GM21737 (cell line): ENCODE results near the gene C6.
"Not testable (repeated sequence)": the region's sequence is repeated elsewhere in the genome, so short reads cannot be mapped to it uniquely, and the experiment has no call there.

Experiments
- ATAC-seq: cut with Tn5 transposase; IDR thresholded peaks from one replicate; pipeline ENCODE4 v1.9.1; 2021; ENCODE audit warnings: mild to moderate bottlenecking, moderate library complexity; ENCODE audit not compliant: unreplicated experiment

The C6 gene

DNA sequence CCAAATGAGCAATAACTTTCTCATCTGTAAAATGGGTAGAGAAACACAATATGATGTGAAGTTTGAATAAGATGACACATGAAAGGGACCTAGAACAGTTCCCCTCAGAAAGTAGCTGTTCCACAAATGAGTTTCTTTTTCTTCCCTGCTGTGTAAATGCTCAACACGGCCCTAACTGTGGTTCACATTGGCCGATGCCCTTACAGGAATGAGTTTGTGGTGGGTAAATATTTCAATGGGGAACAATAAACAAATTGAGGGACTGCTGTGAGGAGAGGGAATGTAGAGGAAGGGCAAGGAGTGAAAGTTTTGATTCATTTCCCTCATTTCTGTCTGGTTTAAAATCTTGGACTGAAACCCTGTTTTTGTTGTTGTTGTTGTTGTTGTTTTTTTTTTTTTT is 12.8 kb downstream of the C6 start:
- no peak for ATAC-seq

DNA sequence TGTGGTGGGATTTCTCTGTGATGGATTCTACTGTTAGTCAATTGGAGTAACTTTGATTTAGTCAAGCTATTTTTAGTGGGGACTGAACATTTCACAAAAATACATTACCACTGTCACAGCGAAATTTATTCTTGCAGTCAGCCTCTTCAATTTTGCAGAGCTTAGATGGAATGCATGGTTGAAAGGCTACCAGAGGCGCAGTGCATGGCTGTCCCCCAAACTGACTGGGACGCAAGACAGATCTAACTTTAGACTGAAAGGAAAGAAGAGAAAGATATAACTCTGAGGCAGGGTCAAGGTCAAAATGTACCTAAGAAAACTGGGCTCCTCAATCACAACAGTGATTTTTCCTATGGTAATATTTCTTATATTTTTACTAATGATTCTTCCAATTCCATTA is 13.7 kb downstream of the C6 start:
- ATAC-seq = no peak

DNA sequence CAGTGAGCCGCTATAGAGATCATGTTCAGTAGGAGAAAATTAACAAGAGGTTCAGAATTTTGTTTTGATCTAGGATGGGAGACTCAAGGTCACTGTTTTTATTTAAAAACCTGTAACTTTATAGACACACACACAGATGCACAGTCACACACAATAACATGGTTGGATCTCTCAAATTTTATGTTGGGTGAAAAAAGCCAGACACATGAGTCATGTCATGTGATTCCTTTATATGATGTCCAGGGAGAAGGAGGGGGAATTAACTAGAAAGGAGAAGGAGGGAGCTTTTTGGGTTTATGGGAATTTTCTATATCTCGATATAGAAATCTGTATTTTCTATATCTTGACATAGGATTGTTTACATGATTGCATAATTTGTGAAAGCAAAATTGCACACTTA is 17.1 kb downstream of the C6 start:
- ATAC-seq = no peak

DNA sequence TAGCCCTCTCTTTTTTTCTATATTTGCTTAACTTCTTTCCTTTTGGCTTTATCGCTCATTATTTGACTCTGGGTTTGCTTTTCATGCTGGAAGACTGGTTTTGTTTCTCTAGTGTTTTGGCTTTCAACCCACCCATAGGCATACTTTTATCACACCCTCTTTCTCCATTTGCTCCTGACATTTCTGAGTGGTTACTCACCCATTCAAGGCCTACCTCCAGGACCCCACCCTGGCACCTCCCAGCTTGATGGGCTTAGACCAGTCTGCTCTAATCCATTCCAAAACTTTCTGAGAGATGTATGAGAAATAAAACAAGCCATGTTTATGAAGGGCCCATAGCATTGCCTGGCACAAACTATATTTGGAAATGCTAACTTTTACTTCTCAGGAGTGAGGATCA is 18.1 kb downstream of the C6 start:
- ATAC-seq = no peak

DNA sequence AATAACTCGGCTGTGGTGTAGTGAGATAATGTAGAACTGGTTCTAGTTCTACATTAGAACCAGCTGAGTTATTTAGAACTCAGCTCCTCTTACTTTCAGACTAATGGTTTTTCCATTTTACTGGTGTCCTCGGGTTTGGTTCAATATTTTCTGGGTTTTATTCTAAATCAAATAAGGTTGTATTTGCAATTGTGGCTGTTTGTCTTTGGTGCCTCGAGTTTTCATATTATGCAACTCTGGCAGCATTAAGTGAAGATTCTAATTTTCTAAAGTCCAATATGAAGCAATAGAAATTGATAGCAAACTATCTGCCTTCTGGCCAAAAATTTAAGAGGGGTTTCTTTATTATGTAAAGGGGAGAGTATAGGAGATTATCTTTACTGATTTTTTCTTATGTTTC is 19.0 kb downstream of the C6 start:
- no peak for ATAC-seq

DNA sequence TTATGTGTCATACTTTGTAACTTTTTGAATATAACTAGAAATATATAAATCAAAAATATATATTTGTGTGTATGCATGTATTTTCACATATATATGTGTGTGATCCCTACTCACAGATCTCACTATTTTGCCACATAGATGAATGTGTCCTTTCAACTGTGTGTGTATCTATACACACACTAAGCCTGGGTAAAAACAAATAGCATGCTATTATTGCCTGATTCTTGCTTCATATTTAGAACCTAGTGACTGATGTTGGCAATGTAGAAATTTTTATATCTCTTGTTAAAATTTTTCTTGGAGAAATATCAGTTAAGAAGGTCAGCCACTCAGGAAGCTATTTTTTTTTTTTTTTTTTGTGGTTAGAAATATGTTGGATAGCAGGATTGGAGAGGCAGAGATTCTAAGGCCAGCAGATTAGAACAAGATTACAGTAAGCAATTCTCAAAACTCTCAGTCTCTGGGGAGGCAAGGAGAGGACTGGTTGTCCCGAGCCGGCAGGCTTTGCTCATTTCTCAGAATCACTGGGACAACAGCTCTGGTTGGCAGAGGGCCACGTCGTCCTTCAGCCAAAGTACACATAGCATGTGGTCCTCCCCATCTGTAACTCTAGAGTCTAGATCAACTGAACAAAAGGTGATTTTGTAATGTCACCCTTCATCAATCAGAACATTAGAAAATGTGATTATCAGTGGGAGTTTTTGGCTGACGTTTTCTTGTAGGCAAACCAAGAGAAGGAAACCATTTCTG is 19.7 kb downstream of the C6 start:
- ATAC-seq = no peak

DNA sequence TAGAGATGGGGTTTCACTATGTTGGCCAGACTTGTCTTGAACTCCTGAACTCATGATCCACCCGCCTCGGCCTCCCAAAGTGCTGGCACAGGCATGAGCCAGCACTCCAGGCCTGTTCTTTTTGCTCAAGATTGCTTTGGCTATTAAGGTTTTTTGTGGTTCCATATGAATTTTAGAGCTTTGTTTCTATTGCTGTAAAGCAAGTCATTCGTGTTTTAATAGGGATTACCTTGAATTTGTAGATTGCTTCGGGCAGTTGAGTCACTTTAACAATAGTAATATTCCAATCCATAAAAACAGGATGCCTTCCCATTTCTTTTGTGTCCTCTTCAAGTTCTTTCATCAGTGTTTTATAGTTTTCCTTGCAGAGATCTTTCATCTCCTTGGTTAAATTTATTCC is 22.1 kb downstream of the C6 start:
- no peak for ATAC-seq

DNA sequence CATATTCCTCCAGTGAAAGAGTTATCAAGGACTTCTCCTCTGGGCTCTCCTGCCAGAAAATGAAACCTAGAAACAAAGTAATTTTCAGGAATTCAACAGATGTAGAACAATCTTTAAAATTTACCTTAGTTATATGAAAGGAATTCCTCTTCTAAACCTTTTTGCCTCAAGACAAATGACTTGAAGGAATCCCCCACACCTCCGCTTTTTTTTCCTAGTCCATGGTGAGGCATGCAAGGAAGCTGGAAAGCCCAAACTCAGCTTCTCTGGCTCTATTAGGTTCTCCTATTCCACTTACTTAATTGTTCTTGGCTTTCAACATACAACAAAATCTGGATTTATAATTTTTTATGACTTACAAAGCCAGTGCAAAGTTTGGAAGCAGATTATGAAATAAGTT is 27.2 kb downstream of the C6 start:
- ATAC-seq = no peak

DNA sequence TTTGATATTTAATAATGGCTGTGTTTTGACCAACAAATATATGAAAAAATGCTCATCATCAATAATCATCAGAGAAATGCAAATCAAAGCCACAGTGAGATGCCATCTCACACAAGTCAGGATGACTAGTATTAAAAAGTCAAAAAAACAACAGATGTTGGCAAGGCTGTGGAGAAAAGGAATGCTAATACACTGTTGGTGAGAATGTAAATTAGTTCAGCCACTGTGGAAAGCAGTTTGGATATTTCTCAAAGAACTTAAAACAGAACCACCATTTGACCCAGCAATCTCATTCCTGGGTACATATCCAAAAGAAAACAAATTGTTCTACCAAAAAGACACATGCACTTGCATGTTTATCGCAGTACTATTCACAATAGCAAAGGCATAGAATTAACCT is 30.0 kb downstream of the C6 start:
- not testable (repeated sequence) for ATAC-seq

DNA sequence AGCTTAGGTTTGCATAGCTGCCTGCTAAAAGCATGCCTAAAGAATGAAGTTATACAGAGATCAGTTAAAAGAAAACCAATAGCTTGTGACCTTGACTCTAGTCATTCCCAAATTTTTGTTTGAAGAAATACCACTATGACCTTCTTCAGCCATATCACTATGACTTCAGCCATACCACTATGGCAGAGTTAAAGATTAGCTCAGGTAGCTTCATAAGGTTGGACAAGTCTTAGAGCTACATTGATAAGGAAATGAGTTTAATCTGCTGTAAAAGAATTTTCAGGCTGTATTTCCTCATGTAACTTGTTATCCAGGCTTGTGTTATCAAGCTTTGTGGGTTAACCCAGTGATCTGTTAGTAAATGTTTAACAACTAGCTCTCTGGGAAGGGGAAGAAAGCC is 30.7 kb downstream of the C6 start:
- ATAC-seq = no peak

DNA sequence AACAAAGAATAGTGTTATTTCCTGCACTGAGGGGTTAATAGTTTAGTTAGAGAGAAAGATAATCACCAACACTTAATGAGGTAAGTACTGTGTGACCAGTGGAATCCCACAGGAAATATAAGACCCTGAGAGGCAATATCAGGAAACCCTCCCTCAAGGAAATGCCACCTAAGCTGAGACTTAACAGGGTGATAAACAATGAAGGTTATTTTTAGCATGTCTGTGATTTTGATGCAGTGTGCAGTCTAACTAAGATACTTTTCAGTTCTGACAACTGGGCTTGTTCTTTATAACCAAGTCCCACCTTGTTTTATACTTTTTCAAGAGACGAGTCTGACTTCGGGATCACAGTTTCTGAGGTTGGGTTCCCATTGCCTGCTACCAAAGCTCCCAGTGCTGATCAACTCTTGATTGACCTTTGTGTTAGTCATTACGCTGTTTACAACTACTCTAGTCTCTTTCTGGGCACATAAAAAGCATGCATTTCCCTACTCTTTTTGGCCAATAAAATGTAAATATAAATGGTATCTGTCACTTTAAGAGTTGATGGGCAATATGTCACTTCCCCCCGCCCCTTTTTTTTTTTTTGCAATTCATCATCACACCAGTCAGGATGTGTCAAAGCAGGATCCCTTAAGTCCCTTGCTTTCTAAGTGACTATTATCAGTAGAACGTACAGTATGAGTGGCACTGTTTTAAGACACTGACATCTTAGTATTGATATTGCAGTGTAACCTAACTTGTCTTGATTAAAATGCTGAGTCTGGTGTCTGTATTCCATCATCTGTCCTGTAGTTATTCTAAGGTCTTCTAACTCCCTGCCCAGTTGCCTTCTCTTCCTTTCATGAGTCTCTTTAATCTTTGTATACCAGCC is 31.4 kb downstream of the C6 start:
- ATAC-seq = no peak

DNA sequence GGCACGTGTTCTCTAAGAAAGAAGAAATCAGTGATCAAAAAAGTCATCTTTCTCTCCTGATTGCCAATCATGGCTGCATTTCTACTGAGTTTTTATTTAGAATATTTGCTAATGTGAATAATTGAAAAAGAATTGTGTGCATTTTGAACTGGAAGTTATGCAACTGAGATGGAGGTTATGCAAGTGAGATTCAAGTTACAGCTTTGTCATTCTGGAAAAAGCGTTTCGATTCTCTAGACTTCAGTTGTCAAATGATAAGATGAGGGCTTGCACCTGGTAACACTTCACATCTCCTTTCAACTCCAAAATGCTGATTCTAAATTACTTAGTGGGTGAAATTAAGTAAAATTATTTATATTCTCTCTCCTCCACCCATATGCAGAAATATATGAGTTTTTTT is 36.4 kb downstream of the C6 start:
- no peak for ATAC-seq

DNA sequence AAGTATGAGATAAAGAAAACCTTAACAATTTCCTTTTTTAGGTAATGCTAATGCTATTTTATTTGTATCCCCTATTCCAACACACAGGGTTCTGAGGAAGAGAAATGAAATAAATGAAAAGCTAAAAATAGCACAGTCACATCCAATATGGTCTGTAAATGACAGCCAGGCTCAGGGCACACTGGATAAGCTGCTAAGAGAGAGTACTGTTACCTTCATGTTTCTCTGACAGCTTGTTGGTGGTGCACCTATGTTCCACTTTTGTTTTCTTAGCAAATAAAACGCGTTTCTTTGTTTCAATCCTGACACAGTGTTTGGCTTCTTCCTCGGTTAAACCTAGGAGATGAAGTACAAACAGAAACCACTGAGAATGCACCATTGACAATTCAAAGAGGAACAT is 41.3 kb downstream of the C6 start:
- no peak for ATAC-seq

DNA sequence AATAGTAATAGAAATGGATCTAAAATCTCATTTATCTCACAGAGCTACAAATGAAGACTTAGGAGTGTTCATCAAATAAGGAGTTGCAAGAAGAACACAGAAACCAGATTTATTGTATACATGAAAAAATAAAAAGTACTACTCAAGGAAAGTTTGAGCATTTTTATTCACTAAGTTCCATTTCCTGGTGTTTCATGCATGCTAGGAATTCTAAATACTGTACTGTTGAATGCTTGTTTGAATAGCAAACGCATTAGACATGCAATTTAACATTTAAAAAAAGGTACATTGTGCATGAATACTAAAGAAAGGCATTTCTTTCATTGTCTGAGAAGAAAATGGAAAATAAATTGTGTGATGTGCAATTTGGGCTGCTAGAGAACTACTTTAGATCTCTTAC is 52.1 kb downstream of the C6 start:
- no peak for ATAC-seq

DNA sequence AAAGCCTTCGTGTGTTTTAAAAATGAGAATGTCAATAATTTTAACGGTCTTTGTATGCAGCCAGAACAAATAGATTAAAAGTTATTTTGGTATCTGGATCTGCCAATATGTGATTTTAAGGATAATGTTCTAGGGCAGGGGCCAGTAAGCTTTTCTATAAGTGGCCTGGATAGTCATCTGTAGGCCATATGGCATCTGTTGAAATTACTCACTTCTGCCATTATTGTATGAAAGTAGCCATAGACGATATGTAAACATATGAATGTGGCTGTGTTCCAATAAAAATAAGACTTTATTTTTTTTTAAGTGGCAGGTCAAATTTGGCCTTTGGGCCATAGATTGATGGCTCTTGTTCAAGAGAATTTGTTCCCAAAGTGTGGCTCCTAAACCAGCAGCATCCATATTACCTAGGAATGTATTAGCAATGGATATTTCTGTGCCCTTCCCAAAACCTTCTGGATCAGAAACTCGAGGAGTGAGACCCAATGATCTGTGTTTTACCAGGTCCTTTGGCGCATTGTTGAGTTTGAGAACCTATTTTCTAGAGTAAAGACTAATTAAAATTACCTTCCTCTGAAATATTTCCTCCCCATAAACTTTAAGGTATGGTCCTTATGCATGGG is 55.9 kb downstream of the C6 start:
- no peak for ATAC-seq

DNA sequence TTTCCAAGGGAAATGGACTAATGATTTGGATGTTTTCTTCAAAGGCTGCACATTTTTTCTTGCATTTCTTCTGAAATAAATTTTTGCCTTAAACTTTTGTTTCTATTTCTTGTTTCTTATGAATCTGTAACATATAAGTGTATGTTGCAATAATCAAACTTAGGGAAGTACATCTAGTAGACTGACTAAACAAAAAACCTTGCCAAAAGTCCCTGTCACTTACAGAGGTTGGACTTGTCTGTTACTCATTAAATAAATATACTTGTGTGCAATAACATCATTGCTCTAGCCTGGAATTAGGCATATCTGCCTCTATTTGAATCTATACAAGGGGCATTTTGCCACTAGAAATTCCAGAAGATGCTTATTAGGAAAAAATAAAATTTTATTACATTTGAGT is 56.6 kb downstream of the C6 start:
- ATAC-seq = no peak

DNA sequence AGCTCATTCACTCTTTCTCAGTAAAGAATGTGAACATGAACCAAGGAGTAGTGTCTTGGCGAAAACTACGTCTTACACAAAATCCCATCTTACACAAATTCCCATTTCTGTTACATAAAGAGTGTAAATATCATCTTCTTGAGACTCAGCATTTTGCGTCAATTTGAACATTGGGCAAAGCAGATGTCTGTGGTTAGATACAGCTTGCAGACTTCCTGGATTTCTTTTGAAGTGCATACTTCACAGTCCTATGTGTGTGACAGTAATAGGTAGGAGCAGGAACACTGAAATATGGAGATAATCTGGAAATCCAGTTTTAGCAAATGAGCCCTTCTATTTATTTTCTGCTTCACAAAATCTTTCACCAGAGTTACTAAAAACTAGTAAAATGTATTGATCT is 58.8 kb downstream of the C6 start:
- ATAC-seq = no peak

DNA sequence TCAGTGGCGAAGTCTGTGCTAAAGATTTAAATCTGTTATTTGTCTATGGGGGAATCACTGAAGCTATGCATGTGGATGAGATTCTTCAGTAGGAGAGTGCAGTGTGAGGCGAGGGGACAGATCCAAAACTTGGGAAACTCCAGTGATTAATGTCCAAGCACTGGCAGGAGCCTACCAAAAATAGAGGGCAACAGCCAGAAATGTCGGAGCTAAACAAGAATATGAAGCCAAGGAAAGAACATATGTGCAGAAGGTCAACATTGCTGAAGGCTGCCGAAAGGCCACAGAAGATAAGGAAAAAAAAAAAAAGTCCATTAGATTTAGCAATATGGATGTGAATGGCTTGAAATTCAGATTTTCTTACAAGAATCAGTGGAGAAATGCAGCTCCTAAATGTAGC is 61.8 kb downstream of the C6 start:
- no peak for ATAC-seq

DNA sequence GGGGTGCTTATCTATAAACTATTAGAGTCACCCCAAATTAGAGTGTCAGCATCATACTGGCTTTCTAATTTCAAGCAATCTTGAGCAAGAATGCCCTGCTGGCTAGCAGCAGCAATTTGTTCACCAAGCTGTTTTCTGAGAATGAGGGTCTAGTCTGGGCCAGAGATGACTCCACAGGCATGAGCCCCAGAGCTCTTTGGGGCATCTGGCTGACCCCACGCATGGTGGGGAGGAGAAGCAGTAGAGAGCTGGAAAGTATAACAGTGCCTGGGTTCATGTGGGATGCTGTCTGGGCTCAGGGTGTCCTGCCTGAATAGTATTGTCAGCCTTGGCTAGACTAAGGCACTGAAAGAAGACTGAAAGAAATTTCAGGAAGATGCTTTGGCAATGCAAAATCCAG is 64.9 kb downstream of the C6 start:
- ATAC-seq = no peak

DNA sequence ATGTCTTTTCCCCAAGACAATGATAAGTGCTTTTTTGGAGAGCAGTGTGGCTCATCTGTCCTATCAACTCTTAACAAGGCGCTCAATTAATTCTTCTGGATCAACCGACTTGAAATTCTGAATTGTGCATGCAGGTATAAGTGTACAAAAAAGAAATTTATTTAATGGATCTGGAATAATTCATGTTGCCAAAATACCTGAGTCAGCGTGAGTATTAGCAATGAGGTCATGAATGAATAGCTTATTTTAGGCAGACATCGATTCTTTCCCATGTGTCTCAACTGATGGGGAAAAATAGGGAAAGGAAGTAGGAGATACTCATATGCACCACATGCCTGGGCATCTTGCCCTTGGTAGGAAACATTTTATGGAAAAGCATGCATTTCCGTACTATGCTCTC is 68.0 kb downstream of the C6 start:
- no peak for ATAC-seq

DNA sequence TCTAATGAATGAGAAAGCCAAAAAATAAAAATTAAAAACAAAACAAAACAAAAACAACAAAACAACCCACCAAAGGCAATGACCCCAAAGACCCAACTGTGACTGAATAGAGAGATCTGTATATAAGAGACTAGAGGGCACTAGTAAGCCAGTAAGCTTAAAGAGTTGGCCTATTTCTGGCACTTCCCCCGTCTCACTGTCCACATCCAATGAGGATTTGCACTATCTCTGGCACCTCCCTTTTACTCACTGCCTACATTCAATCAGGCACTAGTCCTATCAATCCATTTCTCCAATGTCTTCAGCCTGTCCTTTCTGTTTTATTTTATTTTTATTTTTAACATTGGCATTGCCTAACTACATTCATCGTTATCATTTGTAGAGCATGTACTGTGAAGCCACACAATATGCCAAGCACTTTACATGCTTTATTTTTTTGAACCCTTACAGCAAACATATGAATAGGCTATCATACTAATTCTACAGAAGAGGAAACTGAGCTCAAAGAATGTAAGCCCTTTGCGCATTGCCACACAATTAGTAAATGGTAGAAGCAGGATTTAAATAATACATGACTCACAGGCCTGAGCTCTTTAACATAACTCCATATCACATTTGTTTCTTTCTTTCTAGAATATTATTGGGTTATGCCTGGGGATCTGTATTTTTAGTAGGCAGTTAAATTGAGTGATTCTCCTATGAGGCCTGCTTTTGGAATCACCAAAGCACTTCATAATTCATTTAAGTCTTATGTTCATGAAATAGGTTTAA is 70.0 kb downstream of the C6 start:
- ATAC-seq = no peak
